ENCODE results near the gene SEMA5A. TPM values are rescaled to one million over a fixed set of nuclear protein-coding genes. Genes with fewer than 3 reads are reported as not detected.

SEMA5A gene
- total and polyA plus RNA-seq, 2 of the 13 experiments (the other 11 are each of a cell fraction or from before 2014, with no cell fraction given): 0.01 TPM; not detected in 1

DNA sequence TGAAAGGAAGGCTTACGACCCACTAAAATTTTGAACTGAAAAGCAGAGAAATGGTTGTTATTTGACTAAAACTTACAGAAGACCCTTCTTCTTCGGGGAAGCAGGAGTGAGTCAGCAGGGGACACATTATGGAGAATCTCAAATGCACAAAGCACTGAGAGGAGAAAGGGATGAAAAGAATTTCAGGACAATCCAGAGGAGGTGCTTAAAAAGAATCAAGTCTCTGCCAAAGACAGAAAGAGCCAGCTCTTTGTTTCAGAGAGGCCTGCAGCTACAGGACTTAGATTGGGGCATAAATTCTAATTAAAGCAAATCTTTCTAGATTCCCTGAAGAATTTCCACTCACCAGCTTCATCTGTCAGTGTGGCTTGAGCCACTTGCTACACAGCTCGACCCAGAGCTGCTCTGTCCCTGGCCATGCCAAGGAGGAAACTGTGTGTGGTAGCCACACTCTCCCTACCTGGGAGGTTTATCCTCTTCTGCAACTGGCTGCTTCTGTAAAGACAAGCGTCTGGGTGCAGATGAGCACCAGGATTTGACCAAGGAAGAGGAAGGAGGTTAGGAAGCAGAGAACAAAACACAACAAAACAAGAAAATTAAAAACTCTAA is 89.9 kb downstream of the SEMA5A start:
- TF ChIP-seq SOX6 (IDR thresholded peaks at IDR 0.05): no peak
- no peak for TF ChIP-seq SOX6 (CRISPR knock-in tag; IDR thresholded peaks at IDR 0.05)
- TF ChIP-seq ARNT (IDR thresholded peaks at IDR 0.05): no peak
- no peak for TF ChIP-seq ZNF253 (CRISPR knock-in tag; IDR thresholded peaks at IDR 0.05; ENCODE audit: borderline replicate concordance)
- no peak for TF ChIP-seq ZNF256 (CRISPR knock-in tag; conservative IDR thresholded peaks at IDR 0.05)
- no peak for TF ChIP-seq MED13 (CRISPR knock-in tag; IDR thresholded peaks at IDR 0.05)
- TF ChIP-seq, protein P1, sequence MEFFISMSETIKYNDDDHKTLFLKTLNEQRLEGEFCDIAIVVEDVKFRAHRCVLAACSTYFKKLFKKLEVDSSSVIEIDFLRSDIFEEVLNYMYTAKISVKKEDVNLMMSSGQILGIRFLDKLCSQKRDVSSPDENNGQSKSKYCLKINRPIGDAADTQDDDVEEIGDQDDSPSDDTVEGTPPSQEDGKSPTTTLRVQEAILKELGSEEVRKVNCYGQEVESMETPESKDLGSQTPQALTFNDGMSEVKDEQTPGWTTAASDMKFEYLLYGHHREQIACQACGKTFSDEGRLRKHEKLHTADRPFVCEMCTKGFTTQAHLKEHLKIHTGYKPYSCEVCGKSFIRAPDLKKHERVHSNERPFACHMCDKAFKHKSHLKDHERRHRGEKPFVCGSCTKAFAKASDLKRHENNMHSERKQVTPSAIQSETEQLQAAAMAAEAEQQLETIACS (CRISPR knock-in tag; IDR thresholded peaks at IDR 0.05): no peak
- TF ChIP-seq, protein P2, sequence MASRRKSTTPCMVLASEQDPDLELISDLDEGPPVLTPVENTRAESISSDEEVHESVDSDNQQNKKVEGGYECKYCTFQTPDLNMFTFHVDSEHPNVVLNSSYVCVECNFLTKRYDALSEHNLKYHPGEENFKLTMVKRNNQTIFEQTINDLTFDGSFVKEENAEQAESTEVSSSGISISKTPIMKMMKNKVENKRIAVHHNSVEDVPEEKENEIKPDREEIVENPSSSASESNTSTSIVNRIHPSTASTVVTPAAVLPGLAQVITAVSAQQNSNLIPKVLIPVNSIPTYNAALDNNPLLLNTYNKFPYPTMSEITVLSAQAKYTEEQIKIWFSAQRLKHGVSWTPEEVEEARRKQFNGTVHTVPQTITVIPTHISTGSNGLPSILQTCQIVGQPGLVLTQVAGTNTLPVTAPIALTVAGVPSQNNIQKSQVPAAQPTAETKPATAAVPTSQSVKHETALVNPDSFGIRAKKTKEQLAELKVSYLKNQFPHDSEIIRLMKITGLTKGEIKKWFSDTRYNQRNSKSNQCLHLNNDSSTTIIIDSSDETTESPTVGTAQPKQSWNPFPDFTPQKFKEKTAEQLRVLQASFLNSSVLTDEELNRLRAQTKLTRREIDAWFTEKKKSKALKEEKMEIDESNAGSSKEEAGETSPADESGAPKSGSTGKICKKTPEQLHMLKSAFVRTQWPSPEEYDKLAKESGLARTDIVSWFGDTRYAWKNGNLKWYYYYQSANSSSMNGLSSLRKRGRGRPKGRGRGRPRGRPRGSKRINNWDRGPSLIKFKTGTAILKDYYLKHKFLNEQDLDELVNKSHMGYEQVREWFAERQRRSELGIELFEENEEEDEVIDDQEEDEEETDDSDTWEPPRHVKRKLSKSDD (CRISPR knock-in tag; IDR thresholded peaks at IDR 0.05; ENCODE audit: low read depth): no peak
- no peak for TF ChIP-seq HES4 (CRISPR knock-in tag; IDR thresholded peaks at IDR 0.05; ENCODE audit: borderline replicate concordance)
- TF ChIP-seq ZNF441 (CRISPR knock-in tag; IDR thresholded peaks at IDR 0.05; ENCODE audit: borderline replicate concordance): no peak
- no peak for TF ChIP-seq ZNF552 (CRISPR knock-in tag; IDR thresholded peaks at IDR 0.05; ENCODE audit: borderline replicate concordance)
- TF ChIP-seq FOXK2 (IDR thresholded peaks at IDR 0.05): no peak
- TF ChIP-seq SMC3 (IDR thresholded peaks at IDR 0.05; ENCODE audit: low read length): no peak
- TF ChIP-seq ZUFSP (CRISPR knock-in tag; IDR thresholded peaks at IDR 0.05; ENCODE audit: borderline replicate concordance): no peak
- no peak for TF ChIP-seq RAD21 (CRISPR knock-in tag; IDR thresholded peaks at IDR 0.05)
- TF ChIP-seq ZNF672 (CRISPR knock-in tag; IDR thresholded peaks at IDR 0.05): no peak
- TF ChIP-seq SIN3B (IDR thresholded peaks at IDR 0.05; ENCODE audit: low read length): no peak
- TF ChIP-seq ZNF431 (CRISPR knock-in tag; IDR thresholded peaks at IDR 0.05; ENCODE audit: borderline replicate concordance, low read depth): no peak
- no peak for FAIRE-seq
- Histone ChIP-seq H3K36me3 (replicated peaks in 1 of 2; ENCODE audit: control insufficient read depth in 1 of 2, insufficient read depth in 2 of 2, low read length in 2 of 2) (no peaks in the 10 kb centered on the region), H3K4me3 (replicated peaks in 1 of 3; ENCODE audit: insufficient read depth in 1 of 3, low read depth in 2 of 3, low read length in 3 of 3) (no peak overlapping the region), H4K20me1 (ENCODE audit: insufficient read depth, low read length) (no peaks in the 10 kb centered on the region), H3K27me3 (ENCODE audit: control insufficient read depth in 1 of 2, insufficient read depth in 2 of 2, low read length in 2 of 2) (no peaks in the 10 kb centered on the region), H3K79me2 (ENCODE audit: insufficient read depth, low read length) (no peaks in the 10 kb centered on the region), H3K4me2 (ENCODE audit: low read depth, low read length) (no peak overlapping the region), H3K9ac (ENCODE audit: insufficient read depth, low read depth, low read length) (no peak overlapping the region), H3K27ac (ENCODE audit: extremely low read length, insufficient read depth, low read length) (no peak overlapping the region), H3K9me3 (ENCODE audit: low read length) (peaks cover 11% of the 10 kb centered on the region), H3K4me1 (ENCODE audit: insufficient read depth, low read length) (no peaks in the 10 kb centered on the region), H2AFZ (ENCODE audit: low read length) (no peak overlapping the region)
- POLR2A ChIA-PET: no interaction called here
- no TSS peak for BruUV-seq (replicated peaks)
- in situ Hi-C loops (cut with HindIII; ENCODE audit: extremely low pct_ligation_motif_present, low pct_unique_long_range_greater_than_20kb): no loop called here
- CTCF ChIA-PET (ENCODE audit: low intra/inter-chr PET ratio, low total read pairs): no interaction called here
- intact Hi-C loops (cut with micrococcal nuclease; ENCODE audit: unreplicated experiment): no loop called here
- DNase-seq (ENCODE audit: low spot score): no peak
- 13% methylated on average over 4 of the region's 4 CpGs for WGBS (ENCODE audit: low lambda C conversion rate)
- ATAC-seq: no peak
